ENCODE data around the gene UBE2O. TPM values are rescaled to one million over a fixed set of nuclear protein-coding genes. Genes with fewer than 3 reads are reported as not detected.
A peak's percentile ranks its signal among the peaks of the same experiment; 100 is the strongest.

UBE2O gene
- polyA plus RNA-seq, 1 of the 3 experiments (the other 2 are of a cell fraction) = 25.4 TPM

GRCh38 chr17:76452127-76452659, 759 bp downstream of the UBE2O start:
- Histone ChIP-seq H3K79me2 (ENCODE audit: insufficient read depth) (peaks cover 54% of the 10 kb centered on the region), H3K4me1 (ENCODE audit: control insufficient read depth in 1 of 2, insufficient read depth in 2 of 2, low read depth in 1 of 2, low read length in 1 of 2) (peaks cover 21 to 25% of the 10 kb centered on the region in 2 experiments), H3K9me3 (no peaks in the 10 kb centered on the region), H3K4me3 (ENCODE audit: low read depth in 2 of 2, low read length in 1 of 2) (peak overlapping the region; percentile 74 to 95), H3F3A (replicated peaks; ENCODE audit: insufficient read depth) (peaks cover 6% of the 10 kb centered on the region), H3K27me3 (ENCODE audit: insufficient read depth) (no peaks in the 10 kb centered on the region), H2AFZ (ENCODE audit: low read depth) (peak overlapping the region; percentile 85), H3K9ac (peak overlapping the region; percentile 81), H4K20me1 (ENCODE audit: insufficient read depth) (peaks cover 52% of the 10 kb centered on the region), H3K27ac (ENCODE audit: low read depth in 2 of 2, low read length in 1 of 2) (peak overlapping the region; percentile 2 to 4; a peak in 1 of 4 replicates), H3K4me2 (peak overlapping the region; percentile 85), H3K9me2 (no peaks in the 10 kb centered on the region), H3K36me3 (replicated peaks in 1 of 2; ENCODE audit: control insufficient read depth in 1 of 2, insufficient read depth in 2 of 2, low read length in 1 of 2) (no peaks in the 10 kb centered on the region)
- CTCF ChIA-PET = interaction anchor here (0.7 to 56.8 kb wide), 21 partner anchors 9 to 635 kb away, joined by 3 to 1687 read pairs (median 9); partner anchors contain the start of genes AANAT and RHBDF2
- under 1% methylated on average over 29 of the region's 29 CpGs for WGBS (ENCODE audit: low lambda C conversion rate)
- POLR2A ChIA-PET = interaction anchor here (0.9 to 2.1 kb wide), 7 partner anchors 9 to 92 kb away, joined by 3 to 9 read pairs (median 5); no protein-coding TSS in a partner anchor
- peak; percentile 76 for TF ChIP-seq MXI1 (IDR thresholded peaks at IDR 0.05; ENCODE audit: low read depth, low read length)
- TF ChIP-seq, protein P1, sequence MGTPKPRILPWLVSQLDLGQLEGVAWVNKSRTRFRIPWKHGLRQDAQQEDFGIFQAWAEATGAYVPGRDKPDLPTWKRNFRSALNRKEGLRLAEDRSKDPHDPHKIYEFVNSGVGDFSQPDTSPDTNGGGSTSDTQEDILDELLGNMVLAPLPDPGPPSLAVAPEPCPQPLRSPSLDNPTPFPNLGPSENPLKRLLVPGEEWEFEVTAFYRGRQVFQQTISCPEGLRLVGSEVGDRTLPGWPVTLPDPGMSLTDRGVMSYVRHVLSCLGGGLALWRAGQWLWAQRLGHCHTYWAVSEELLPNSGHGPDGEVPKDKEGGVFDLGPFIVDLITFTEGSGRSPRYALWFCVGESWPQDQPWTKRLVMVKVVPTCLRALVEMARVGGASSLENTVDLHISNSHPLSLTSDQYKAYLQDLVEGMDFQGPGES (IDR thresholded peaks at IDR 0.05; ENCODE audit: low read depth, low read length) = no peak
- no peak for DNase-seq

DNA sequence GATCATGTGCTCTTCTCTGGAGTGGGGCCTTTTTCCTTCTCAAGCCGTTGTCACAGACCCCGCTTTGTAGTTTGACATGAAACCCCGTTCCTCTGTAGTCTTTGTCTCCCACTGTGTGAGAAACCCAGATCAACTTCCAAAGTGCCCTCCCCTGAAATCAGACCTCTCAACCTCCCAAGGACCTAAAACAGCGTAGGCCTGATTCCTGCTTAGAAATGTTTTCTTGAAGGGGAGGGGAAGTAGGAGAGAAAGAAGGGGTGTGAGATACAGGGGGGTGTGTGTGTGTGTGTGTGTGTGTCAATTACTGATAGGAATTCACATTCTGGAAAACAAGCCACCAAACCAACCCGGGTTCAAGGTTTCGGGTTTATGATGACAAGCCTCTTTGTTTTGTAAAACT, 1.4 kb downstream of the UBE2O start:
- Histone ChIP-seq H3K9me3 (no peaks in the 10 kb centered on the region), H3K27ac (ENCODE audit: low read depth in 2 of 2, low read length in 1 of 2) (no peak overlapping the region), H3F3A (replicated peaks; ENCODE audit: insufficient read depth) (peaks cover 13% of the 10 kb centered on the region), H3K9me2 (no peaks in the 10 kb centered on the region), H3K36me3 (replicated peaks in 1 of 2; ENCODE audit: control insufficient read depth in 1 of 2, insufficient read depth in 2 of 2, low read length in 1 of 2) (no peaks in the 10 kb centered on the region), H3K4me2 (peak overlapping the region; percentile 85), H3K4me1 (ENCODE audit: control insufficient read depth in 1 of 2, insufficient read depth in 2 of 2, low read depth in 1 of 2, low read length in 1 of 2) (peaks cover 26 to 30% of the 10 kb centered on the region in 2 experiments), H4K20me1 (ENCODE audit: insufficient read depth) (peaks cover 59% of the 10 kb centered on the region), H3K79me2 (ENCODE audit: insufficient read depth) (peaks cover 57% of the 10 kb centered on the region), H2AFZ (ENCODE audit: low read depth) (no peak overlapping the region), H3K27me3 (ENCODE audit: insufficient read depth) (no peaks in the 10 kb centered on the region), H3K4me3 (ENCODE audit: low read depth in 2 of 2, low read length in 1 of 2) (peak overlapping the region; percentile 74 to 95), H3K9ac (peak overlapping the region; percentile 81; the same call in 1 of the 2 replicates)
- WGBS (ENCODE audit: low lambda C conversion rate) = 74% methylated on average over 6 of the region's 6 CpGs
- ChIA-PET CTCF (interaction anchor here (0.6 to 56.8 kb wide), 14 partner anchors 8 to 635 kb away, joined by 3 to 1687 read pairs (median 14); partner anchors contain the start of genes AANAT and RHBDF2), POLR2A (interaction anchor here (0.9 to 2.1 kb wide), 4 partner anchors 12 to 46 kb away, joined by 3 to 9 read pairs (median 4); no protein-coding TSS in a partner anchor)
- DNase-seq = no peak
- TF ChIP-seq MEF2A (IDR thresholded peaks at IDR 0.05; ENCODE audit: borderline replicate concordance, low read depth) = no peak
- TF ChIP-seq USF2 (IDR thresholded peaks at IDR 0.05; ENCODE audit: borderline replicate concordance, low read depth, low read length) = no peak
- no peak for TF ChIP-seq POLR2AphosphoS5 (IDR thresholded peaks at IDR 0.05; ENCODE audit: low read depth, low read length)
- no peak for TF ChIP-seq RXRA (IDR thresholded peaks at IDR 0.05; ENCODE audit: borderline replicate concordance, low read depth)
- no peak for TF ChIP-seq NFIC (IDR thresholded peaks at IDR 0.05; ENCODE audit: borderline replicate concordance)
- TF ChIP-seq, protein P2, sequence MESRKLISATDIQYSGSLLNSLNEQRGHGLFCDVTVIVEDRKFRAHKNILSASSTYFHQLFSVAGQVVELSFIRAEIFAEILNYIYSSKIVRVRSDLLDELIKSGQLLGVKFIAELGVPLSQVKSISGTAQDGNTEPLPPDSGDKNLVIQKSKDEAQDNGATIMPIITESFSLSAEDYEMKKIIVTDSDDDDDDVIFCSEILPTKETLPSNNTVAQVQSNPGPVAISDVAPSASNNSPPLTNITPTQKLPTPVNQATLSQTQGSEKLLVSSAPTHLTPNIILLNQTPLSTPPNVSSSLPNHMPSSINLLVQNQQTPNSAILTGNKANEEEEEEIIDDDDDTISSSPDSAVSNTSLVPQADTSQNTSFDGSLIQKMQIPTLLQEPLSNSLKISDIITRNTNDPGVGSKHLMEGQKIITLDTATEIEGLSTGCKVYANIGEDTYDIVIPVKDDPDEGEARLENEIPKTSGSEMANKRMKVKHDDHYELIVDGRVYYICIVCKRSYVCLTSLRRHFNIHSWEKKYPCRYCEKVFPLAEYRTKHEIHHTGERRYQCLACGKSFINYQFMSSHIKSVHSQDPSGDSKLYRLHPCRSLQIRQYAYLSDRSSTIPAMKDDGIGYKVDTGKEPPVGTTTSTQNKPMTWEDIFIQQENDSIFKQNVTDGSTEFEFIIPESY (IDR thresholded peaks at IDR 0.05; ENCODE audit: borderline replicate concordance, low read depth) = no peak
- TF ChIP-seq, protein P3, sequence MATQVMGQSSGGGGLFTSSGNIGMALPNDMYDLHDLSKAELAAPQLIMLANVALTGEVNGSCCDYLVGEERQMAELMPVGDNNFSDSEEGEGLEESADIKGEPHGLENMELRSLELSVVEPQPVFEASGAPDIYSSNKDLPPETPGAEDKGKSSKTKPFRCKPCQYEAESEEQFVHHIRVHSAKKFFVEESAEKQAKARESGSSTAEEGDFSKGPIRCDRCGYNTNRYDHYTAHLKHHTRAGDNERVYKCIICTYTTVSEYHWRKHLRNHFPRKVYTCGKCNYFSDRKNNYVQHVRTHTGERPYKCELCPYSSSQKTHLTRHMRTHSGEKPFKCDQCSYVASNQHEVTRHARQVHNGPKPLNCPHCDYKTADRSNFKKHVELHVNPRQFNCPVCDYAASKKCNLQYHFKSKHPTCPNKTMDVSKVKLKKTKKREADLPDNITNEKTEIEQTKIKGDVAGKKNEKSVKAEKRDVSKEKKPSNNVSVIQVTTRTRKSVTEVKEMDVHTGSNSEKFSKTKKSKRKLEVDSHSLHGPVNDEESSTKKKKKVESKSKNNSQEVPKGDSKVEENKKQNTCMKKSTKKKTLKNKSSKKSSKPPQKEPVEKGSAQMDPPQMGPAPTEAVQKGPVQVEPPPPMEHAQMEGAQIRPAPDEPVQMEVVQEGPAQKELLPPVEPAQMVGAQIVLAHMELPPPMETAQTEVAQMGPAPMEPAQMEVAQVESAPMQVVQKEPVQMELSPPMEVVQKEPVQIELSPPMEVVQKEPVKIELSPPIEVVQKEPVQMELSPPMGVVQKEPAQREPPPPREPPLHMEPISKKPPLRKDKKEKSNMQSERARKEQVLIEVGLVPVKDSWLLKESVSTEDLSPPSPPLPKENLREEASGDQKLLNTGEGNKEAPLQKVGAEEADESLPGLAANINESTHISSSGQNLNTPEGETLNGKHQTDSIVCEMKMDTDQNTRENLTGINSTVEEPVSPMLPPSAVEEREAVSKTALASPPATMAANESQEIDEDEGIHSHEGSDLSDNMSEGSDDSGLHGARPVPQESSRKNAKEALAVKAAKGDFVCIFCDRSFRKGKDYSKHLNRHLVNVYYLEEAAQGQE (IDR thresholded peaks at IDR 0.05; ENCODE audit: low read depth, low read length) = no peak
- no peak for TF ChIP-seq YY1 (IDR thresholded peaks at IDR 0.05; ENCODE audit: low read depth)
- TF ChIP-seq, protein P4, sequence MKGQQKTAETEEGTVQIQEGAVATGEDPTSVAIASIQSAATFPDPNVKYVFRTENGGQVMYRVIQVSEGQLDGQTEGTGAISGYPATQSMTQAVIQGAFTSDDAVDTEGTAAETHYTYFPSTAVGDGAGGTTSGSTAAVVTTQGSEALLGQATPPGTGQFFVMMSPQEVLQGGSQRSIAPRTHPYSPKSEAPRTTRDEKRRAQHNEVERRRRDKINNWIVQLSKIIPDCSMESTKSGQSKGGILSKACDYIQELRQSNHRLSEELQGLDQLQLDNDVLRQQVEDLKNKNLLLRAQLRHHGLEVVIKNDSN (IDR thresholded peaks at IDR 0.05; ENCODE audit: borderline replicate concordance, low read depth) = no peak
- no peak for TF ChIP-seq MAX (IDR thresholded peaks at IDR 0.05; ENCODE audit: low read depth)
- no peak for TF ChIP-seq TAF1 (IDR thresholded peaks at IDR 0.05; ENCODE audit: borderline replicate concordance, low read depth, low read length)
- no peak for TF ChIP-seq GATA2 (CRISPR knock-in tag; IDR thresholded peaks at IDR 0.05)
- TF ChIP-seq TCF12 (IDR thresholded peaks at IDR 0.05) = no peak
- TF ChIP-seq EP300 (IDR thresholded peaks at IDR 0.05; ENCODE audit: borderline replicate concordance in 1 of 2, low read depth in 1 of 2, low read length in 1 of 2) = no peak
- TF ChIP-seq SIN3A (IDR thresholded peaks at IDR 0.05; ENCODE audit: borderline replicate concordance, low read depth, low read length) = no peak

All from SK-N-SH (cell line).